ENCODE data around the gene FOXJ3. TPM values are rescaled to one million over a fixed set of nuclear protein-coding genes. Genes with fewer than 3 reads are reported as not detected.

FOXJ3 gene
- total RNA-seq, 3 donors from 2014 or later = 47.0 to 57.3 (median 53.4) TPM

GRCh38 chr1:42189931-42190853 is 144.8 kb downstream of the FOXJ3 start:
- Histone ChIP-seq H3K9me3 (no peaks in the 10 kb centered on the region), H3K4me3 (no peak overlapping the region), H3K36me3 (ENCODE audit: low read depth) (no peaks in the 10 kb centered on the region), H3K4me1 (ENCODE audit: low read depth) (no peaks in the 10 kb centered on the region)
- intact Hi-C loops (cut with DNase I, micrococcal nuclease) = no loop called here
- no peak for TF ChIP-seq CTCF (IDR thresholded peaks at IDR 0.05)
- no peak for ATAC-seq
- no peak for DNase-seq

- intact Hi-C loops (cut with DNase I, micrococcal nuclease) = no loop called here
- ATAC-seq (no peak), DNase-seq (no peak)
- Histone ChIP-seq H3K36me3 (ENCODE audit: low read depth) (no peaks in the 10 kb centered on the region), H3K9me3 (no peaks in the 10 kb centered on the region), H3K4me1 (ENCODE audit: low read depth) (no peaks in the 10 kb centered on the region), H3K4me3 (no peak overlapping the region)
- TF ChIP-seq CTCF (IDR thresholded peaks at IDR 0.05) = no peak
Observed at GRCh38 chr1:42186152-42186551, 148.9 kb downstream of the FOXJ3 start.

GRCh38 chr1:42184616-42185015 is 150.4 kb downstream of the FOXJ3 start:
- H3K36me3 ChIP-seq (ENCODE audit: low read depth) = no peaks in the 10 kb centered on the region
- TF ChIP-seq CTCF (IDR thresholded peaks at IDR 0.05) = no peak
- intact Hi-C loops (cut with DNase I, micrococcal nuclease) = no loop called here
- H3K9me3 ChIP-seq = no peaks in the 10 kb centered on the region
- H3K4me3 ChIP-seq = no peak overlapping the region
- no peak for DNase-seq
- ATAC-seq = no peak
- H3K4me1 ChIP-seq (ENCODE audit: low read depth) = no peaks in the 10 kb centered on the region

GRCh38 chr1:42183957-42184268 is 151.1 kb downstream of the FOXJ3 start:
- TF ChIP-seq CTCF (IDR thresholded peaks at IDR 0.05) = no peak
- Histone ChIP-seq H3K4me1 (ENCODE audit: low read depth) (no peaks in the 10 kb centered on the region), H3K4me3 (no peak overlapping the region), H3K9me3 (no peaks in the 10 kb centered on the region), H3K36me3 (ENCODE audit: low read depth) (no peaks in the 10 kb centered on the region)
- intact Hi-C loops (cut with DNase I, micrococcal nuclease) = no loop called here
- DNase-seq (no peak), ATAC-seq (no peak)

GRCh38 chr1:42183210-42183956 is 151.7 kb downstream of the FOXJ3 start:
- H3K4me1 ChIP-seq (ENCODE audit: low read depth) = no peaks in the 10 kb centered on the region
- TF ChIP-seq CTCF (IDR thresholded peaks at IDR 0.05) = no peak
- no peak for ATAC-seq
- intact Hi-C loops (cut with DNase I, micrococcal nuclease) = no loop called here
- no peak overlapping the region for H3K4me3 ChIP-seq
- H3K36me3 ChIP-seq (ENCODE audit: low read depth) = no peaks in the 10 kb centered on the region
- H3K9me3 ChIP-seq = no peaks in the 10 kb centered on the region
- DNase-seq = no peak

All from mucosa of descending colon (tissue), 3 donors.